Femur (tissue), 1 donor: ENCODE results near the gene AGAP1.

ENCODE experiments used
- DNase-seq: peaks from one replicate; pipeline ENCODE4 v3.0.0-alpha.2; 2017

AGAP1 gene

GRCh38 chr2:235833971-235834620, 340.3 kb downstream of the AGAP1 start:
- DNase-seq: no peak

DNA sequence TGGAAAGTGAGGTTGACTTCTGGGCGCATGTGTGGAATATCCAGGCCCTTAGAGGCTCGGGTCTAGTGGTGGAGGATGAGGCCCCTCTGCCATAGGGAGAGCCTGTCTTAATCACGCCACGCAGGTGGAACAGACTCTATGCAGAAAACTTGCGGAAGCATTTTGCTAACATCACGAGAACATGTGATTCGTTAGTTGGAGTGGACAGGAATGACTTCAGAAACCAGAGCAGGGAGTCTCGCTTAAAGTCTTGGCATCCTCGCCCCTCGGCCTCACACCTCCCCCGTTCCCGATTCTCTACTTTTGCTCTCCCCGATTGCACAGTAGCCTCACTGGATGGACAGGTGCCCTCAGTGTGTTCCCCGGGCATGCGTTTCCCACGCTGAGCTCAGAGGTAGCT, 340.9 kb downstream of the AGAP1 start:
- no peak for DNase-seq

GRCh38 chr2:235835810-235836209, 342.0 kb downstream of the AGAP1 start:
- no peak for DNase-seq

DNA sequence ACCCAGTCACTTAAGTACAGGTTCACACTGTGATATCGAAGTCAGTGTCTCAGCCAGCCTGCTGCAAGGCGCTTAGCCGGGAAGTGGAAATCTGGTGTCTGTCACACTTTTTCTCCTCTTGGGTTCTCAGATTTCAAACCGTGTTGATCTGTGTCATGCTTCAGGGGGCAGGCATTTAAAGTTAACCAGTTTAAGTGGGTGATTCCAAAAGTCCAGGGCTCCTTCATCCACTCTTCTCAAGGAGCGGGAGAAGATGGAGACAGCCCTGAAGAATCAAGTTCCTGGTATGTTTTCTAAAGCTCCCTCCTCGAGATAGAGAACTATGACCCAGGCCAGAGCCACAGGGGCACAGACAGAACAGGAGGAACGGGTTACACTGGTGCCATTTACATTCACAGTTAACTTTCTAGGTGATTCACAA, 342.7 kb downstream of the AGAP1 start:
- no peak for DNase-seq

GRCh38 chr2:235839226-235839625, 345.4 kb downstream of the AGAP1 start:
- DNase-seq: no peak

DNA sequence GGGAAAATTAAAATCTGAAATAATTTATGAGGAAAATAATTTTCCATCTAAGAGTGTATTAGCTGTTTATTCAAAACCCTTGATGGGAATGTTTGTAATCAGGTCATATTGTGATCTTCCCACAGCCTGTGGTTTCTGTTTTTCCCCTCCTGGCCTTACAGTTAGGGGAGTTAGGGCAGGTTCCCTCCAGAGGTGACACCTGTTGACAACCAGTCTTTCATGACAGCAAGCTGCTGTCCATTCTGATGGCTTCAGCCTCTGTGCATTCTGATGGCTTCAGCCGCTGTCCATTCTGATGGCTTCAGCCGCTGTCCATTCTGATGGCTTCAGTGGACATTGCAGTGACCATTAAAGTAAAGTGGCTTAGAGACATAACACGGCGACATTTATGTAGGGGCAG, 346.1 kb downstream of the AGAP1 start:
- DNase-seq: no peak

DNA sequence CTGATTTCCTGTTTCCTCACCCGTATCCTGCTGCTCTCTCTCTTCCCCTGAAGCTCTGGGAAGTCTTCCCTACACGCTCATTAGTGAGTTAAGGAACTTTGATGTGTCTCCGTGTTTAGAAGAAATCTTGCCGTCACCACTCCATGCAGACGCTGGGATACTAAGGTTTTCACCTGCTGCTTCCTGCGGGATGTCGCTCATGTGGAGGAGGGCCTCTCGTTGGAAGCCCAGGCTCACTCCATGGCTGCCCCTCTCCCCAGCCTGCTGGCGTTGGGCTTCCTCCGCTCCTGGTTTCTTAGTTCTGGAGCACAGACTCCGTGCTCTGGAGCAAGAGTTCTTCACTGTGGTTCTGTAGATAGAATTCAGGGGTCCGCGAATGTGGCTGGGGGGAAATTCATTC, 348.0 kb downstream of the AGAP1 start:
- DNase-seq: no peak

DNA sequence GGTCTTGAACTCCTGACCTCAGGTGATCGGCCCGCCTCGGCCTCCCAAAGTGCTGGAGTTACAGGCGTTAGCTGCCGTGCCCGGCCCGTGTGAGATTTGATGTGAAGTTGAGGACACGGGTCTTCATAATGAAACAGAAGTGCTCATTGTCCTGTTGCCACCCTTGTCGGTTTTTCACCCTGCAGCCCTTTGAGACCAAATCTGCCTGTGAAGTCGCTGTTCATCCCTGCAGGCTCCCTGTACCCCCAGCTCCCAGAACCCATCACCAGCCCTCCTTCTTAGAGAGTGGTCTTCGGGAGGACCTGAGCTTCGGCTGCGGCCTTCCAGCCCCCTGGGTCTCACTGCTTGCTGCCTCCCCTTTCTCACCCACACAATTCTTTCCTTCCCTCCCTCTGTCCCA, 349.1 kb downstream of the AGAP1 start:
- no peak for DNase-seq

GRCh38 chr2:235843591-235844395, 349.9 kb downstream of the AGAP1 start:
- no peak for DNase-seq

- no peak for DNase-seq
These were observed 350.7 kb downstream of the AGAP1 start for GRCh38 chr2:235844561-235844960.

GRCh38 chr2:235845245-235845644, 351.4 kb downstream of the AGAP1 start:
- DNase-seq: no peak

DNA sequence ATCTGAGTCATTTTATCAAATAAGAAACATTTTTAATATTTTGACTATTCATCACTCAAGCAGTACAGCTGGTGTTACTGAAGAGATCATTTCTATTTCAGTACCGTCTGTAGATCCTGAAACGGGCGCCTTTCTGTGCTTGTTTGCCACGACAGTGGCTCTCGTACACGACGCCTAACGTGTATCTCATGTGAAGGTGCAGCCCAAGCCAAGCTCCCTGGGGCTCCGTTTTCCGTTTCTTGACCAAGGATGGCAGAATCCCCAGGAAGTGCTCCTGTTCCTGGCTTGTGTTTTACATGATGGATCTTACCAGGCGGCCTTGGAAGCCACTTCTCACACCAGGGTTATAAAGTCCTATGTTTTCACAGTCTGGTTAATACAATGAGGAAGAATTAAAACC, 353.7 kb downstream of the AGAP1 start:
- no peak for DNase-seq

DNA sequence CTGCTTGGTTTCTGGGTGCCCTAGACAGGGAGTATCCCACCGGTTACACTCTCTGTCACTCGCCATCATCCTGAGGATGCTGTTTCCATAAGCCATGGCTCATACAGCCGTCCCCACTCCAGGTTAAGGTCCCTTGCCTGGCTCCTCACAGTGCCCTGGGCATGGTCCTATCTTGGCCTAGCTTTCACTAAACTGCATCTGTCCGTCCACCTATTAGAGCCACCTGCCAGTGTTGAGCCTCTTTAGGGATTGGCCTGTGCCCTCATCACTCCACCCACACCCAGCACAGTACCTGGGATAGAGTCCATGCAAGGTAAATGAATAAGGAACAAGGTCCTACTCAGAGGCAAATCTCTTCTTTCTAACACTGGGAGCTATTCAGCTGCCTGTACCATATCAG, 354.2 kb downstream of the AGAP1 start:
- no peak for DNase-seq

GRCh38 chr2:235848946-235849345, 355.1 kb downstream of the AGAP1 start:
- no peak for DNase-seq

DNA sequence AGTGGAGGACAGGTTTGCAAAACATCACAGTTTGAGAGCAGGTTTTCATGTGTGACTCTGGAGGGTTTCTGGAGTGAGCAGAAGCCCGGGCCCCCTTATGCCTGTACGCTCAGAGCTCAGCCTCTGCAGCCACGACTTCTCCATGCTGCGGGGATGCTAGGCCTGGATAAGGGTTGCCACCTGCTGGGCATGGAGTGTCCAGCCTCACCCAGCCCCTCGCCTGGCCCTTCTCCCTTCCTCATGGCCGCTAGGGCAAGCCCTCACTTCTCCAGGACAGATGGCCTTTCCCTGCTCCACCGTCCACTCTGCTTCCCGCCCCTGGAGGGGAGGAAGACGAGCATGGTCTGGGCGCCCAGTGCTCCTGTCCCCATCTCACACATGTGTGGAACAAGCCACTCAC, 355.6 kb downstream of the AGAP1 start:
- no peak for DNase-seq

DNA sequence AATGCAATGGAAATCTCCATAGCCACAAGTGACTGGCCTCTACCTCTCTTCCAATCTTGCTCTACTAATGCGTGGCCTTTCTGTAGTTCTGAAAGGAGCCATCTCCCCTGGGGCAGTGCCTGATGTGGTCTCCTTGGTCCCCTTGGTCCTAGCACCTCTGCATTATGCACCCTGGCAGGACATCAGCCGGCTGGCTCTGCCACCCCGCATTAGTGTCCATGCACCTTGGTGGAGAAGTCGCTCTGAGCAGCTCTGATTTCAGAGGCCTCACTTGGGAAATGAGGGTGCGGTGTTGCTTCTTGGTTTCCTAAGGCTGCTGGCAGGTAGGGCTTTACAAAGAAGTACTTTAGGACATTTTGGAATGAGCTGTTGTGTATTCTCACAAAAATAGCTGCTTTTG, 356.4 kb downstream of the AGAP1 start:
- no peak for DNase-seq

DNA sequence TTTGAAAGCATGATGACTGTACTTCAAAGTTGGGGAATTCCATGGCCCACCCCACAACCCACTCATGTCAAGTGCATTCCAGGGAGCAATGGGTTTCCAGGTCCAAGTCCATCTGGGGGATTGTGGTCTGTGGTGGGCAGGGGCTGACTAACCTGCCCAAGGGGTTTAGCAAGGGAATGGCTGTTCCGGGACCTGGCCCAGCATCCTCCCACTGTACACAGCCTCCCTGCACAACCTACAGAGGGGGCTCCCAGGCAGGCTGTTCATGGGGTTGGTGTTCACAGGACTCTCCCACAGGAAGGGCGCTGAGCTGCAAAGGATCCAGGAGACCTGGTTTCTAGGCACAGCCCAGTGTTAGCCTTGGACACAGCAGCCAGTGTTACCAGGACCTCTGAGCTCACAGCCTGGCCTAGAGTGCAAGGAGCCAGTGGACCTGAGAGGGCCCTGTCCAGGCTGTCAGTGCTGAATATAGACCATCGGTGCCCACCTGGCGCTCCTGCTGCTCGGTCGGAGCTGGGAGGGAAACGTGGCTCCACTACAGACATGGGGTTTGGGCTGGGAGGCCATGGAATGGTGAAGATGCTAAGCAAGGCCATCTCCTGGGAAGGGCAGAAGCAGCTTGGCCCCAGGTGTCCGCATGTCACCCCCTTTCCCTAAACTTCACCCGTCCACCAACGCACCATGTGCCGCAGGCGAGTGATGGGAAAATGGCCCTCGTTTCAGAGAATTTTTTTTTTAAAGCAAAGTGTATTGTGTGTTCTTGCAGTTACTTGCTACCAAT, 357.1 kb downstream of the AGAP1 start:
- no peak for DNase-seq

DNA sequence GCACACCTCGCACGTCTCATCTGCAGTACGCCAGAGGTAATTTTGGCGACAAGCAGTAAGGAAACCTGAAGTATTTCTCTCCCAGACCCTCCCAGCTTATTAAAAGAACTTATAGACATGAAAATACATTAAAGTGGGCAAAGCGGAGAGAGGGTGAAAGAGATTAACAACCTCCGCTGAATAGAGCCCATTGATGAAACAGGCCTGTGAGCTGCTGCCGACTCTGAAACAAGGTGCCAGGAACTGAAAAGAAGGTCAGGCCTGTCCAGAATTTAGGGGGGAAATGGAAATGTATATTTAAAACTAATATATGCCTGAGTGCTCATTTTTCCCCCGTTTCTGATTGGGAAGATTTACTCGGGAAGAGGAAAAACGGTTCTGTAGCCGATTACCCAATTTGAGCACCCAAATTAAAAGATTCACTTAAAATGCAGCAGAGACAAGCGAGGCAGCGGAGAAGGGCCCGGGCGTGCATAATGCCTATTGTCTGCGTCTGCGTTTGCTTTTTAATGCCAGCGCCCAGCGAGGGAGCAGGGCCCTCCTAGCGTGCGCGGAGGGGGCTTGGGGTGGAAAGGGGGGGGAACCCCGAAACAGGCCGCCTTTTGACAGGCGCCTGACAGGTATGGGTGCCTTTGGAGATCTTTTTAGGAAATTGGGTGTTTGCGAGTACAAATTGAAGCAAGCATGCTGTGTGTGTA, 358.1 kb downstream of the AGAP1 start:
- DNase-seq: no peak

GRCh38 chr2:235852526-235852920, 358.7 kb downstream of the AGAP1 start:
- DNase-seq: no peak

DNA sequence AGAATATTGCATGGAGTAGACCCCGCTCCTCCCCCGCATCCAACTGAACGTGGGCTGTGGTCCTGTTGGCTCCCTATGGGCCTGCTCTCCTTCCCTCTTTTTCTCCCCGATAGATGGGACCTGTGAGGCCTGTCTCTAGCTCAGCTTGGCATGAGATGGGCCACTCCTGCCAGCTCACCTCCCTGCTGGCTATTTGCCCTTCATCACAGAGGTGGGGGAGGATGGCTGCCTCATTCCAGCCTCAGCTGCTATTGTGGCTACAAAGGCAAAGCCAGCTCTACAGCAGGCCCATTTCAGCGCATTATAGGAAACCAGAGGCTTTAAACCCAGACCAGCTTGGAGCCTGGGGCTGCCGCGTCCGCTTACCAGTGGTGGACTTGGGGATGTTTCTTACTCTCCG, 360.4 kb downstream of the AGAP1 start:
- DNase-seq: no peak

DNA sequence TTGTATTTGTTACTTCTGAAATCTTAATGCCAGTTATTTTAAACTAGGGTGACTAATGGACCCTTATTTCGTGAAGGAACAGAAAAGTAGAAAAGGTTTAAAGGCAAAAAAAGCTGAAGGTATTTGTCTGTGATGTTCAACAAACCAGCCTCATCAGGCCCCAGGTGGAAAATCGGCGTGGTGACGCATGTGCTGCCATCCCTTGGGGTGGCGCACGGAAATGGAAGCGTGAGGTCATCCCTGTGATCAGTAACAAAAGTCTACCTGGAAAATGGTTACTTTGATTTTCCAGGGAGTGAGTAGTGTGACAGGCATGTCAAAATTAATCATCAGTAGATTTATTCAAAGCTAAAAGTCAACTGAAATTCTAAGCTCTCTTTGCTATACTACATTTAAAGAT, 361.2 kb downstream of the AGAP1 start:
- no peak for DNase-seq

DNA sequence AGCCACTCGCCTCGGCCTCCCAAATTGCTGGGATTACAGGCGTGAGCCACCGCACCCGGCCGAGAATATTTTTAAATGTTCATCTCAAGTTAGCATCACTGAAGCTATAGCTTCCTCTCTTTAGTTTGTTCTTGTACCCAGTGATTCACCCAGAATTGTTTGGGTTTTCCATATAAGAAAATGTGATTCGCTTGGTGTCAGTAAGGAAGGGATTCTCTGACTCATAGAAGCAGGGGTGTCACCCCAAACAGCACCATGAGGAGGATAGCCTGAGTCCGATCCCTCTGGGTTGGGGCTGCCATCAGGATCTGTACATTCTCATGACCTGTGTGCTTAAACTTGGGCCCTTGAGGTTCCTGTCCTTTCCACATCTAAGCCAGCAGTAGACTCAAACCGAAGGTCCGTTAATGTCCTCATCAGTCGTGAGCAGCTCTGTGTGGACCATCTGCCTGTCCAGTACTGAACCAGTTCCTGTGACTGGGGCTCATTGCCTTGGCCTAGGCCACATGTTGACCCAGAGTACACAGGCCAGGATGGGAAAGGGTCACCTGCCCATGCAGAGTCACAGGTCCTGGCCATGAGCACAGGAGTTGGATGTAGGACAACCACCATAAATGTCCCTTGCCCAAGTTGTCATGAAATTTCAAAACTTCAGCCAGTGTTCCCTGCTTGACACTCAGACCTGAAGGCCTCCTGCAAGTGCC, 362.5 kb downstream of the AGAP1 start:
- DNase-seq: no peak

GRCh38 chr2:235857598-235857997, 363.8 kb downstream of the AGAP1 start:
- DNase-seq: no peak
